ENCODE measurements around the gene RNASE4. TPM values are rescaled to one million over a fixed set of nuclear protein-coding genes. Genes with fewer than 3 reads are reported as not detected.

RNASE4 gene
- polyA plus RNA-seq, 1 donor (not counting 4 experiments of a cell fraction or from before 2014, with no cell fraction given): 5.5 TPM

DNA sequence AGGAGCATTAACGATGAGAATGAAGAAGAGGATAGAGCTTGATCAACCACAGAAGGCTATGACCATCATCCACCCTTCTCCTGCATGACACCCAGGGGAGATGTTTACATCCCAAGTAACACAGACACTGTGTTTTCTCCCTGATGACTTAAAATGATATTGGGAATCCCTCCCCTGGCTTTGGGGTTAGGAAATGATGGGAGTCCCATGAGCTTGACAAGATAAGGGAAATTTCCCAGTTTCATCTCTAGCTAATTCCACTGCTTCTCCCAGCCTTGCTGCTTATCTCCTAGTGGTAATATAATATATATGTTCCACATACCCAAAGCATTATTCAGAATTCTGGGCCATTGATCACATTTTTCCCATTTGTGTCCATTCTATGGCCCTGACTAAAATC is 38.9 kb upstream of the RNASE4 start:
- H3K9me3 ChIP-seq (ENCODE audit: control insufficient read depth, low read depth, low read length): no peaks in the 10 kb centered on the region
- peaks cover 11% of the 10 kb centered on the region for H3K27me3 ChIP-seq (ENCODE audit: control insufficient read depth, extremely low read depth, insufficient read depth, low read length)
- no peak for DNase-seq (ENCODE audit: low read depth, low spot score)
- no peak overlapping the region for H3K4me2 ChIP-seq (ENCODE audit: control insufficient read depth, extremely low read depth, insufficient read depth, low read depth, low read length)
- no peaks in the 10 kb centered on the region for H3K4me1 ChIP-seq (ENCODE audit: control insufficient read depth, extremely low read depth, insufficient read depth, low read length)
- H2AFZ ChIP-seq (ENCODE audit: control insufficient read depth, low read length): no peak overlapping the region
- no peaks in the 10 kb centered on the region for H3K9me1 ChIP-seq (ENCODE audit: control insufficient read depth, extremely low read depth, insufficient read depth, low read length)
- no peaks in the 10 kb centered on the region for H3K36me3 ChIP-seq (ENCODE audit: control insufficient read depth in 2 of 2, extremely low read depth in 1 of 2, insufficient read depth in 2 of 2, low read length in 2 of 2)
- no peak overlapping the region for H3K27ac ChIP-seq (ENCODE audit: control insufficient read depth, insufficient read depth, low read length)
- dilution Hi-C loops (cut with MboI; ENCODE audit: extremely low pct_ligation_motif_present, low sequenced_read_pairs): no loop called here
- H3K9ac ChIP-seq (ENCODE audit: control insufficient read depth, extremely low read depth, insufficient read depth, low read length): no peak overlapping the region
- H3K4me3 ChIP-seq (ENCODE audit: control insufficient read depth in 2 of 3, extremely low read depth in 1 of 3, insufficient read depth in 2 of 3, low read depth in 1 of 3, low read length in 3 of 3): no peak overlapping the region
- TF ChIP-seq, protein P1, sequence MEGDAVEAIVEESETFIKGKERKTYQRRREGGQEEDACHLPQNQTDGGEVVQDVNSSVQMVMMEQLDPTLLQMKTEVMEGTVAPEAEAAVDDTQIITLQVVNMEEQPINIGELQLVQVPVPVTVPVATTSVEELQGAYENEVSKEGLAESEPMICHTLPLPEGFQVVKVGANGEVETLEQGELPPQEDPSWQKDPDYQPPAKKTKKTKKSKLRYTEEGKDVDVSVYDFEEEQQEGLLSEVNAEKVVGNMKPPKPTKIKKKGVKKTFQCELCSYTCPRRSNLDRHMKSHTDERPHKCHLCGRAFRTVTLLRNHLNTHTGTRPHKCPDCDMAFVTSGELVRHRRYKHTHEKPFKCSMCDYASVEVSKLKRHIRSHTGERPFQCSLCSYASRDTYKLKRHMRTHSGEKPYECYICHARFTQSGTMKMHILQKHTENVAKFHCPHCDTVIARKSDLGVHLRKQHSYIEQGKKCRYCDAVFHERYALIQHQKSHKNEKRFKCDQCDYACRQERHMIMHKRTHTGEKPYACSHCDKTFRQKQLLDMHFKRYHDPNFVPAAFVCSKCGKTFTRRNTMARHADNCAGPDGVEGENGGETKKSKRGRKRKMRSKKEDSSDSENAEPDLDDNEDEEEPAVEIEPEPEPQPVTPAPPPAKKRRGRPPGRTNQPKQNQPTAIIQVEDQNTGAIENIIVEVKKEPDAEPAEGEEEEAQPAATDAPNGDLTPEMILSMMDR (optimal IDR thresholded peaks at IDR 0.05 in 1 of 3, IDR thresholded peaks at IDR 0.05 in 1 of 3, conservative IDR thresholded peaks at IDR 0.05 in 1 of 3; ENCODE audit: extremely low read depth in 1 of 3, insufficient read depth in 2 of 3, low read length in 3 of 3): no peak
- TF ChIP-seq EZH2 (IDR thresholded peaks at IDR 0.05; ENCODE audit: low read length): no peak
- H3K79me2 ChIP-seq (ENCODE audit: control insufficient read depth, insufficient read depth, low read length): no peaks in the 10 kb centered on the region
- H4K20me1 ChIP-seq (ENCODE audit: control insufficient read depth, extremely low read depth, insufficient read depth, low read length): no peaks in the 10 kb centered on the region
- FAIRE-seq: no peak

DNA sequence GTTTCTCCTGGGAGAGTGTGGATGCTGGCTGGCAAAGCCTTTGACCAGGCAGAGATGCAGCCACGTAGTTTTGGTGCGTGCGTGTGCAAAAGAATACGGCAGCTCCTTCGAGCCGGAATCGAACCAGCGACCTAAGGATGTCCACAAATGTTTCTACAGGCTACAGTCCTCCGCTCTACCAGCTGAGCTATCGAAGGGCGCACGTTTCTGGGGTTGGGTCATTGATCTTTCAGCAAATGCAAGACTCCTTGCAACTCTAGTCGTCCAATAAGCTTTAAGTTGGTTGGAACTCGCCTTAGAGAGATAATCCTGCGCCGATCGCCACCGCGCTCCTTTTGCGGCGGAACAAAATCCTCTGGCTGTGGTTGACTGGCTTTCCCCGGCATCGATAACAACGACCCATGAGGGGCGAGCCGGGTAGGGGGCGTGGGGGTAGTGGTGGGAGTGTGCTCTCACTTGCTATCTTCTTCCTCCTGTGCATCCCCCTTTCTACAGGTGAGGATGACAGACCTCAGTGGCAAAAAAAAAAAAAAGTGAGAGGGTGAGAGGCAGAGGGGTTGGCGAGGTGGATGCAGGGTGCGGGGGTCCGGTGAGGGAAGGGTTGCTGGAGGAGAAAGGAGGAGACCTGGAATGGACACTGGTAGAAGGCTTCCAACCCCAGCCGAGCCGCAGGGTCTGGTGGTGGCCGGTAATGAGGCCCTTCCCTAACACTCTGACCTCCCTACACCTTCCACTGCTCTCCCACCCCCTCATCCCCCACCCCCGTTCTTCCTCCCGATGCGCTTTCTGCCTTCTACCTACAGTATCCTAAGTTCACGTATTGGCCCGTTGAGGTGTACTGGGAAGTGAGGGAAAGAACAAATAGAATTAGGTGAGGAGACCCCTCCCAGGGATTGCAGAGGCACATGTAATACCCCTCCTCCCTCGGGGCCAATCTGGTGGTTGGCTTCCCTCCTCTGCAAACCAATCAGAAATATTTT is 31.1 kb upstream of the RNASE4 start:
- H3K27ac ChIP-seq (ENCODE audit: control insufficient read depth, insufficient read depth, low read length): no peak overlapping the region
- H3K9me3 ChIP-seq (ENCODE audit: control insufficient read depth, low read depth, low read length): no peaks in the 10 kb centered on the region
- no peaks in the 10 kb centered on the region for H3K79me2 ChIP-seq (ENCODE audit: control insufficient read depth, insufficient read depth, low read length)
- H3K4me3 ChIP-seq (ENCODE audit: control insufficient read depth in 2 of 3, extremely low read depth in 1 of 3, insufficient read depth in 2 of 3, low read depth in 1 of 3, low read length in 3 of 3): peak overlapping the region; percentile 40 to 56 (median 54)
- no peak overlapping the region for H3K9ac ChIP-seq (ENCODE audit: control insufficient read depth, extremely low read depth, insufficient read depth, low read length)
- peak overlapping the region; percentile 70 for H3K4me2 ChIP-seq (ENCODE audit: control insufficient read depth, extremely low read depth, insufficient read depth, low read depth, low read length)
- no peak for FAIRE-seq
- peak; percentile 86 for DNase-seq (ENCODE audit: low read depth, low spot score)
- peaks cover 9% of the 10 kb centered on the region for H3K27me3 ChIP-seq (ENCODE audit: control insufficient read depth, extremely low read depth, insufficient read depth, low read length)
- H3K36me3 ChIP-seq (ENCODE audit: control insufficient read depth in 2 of 2, extremely low read depth in 1 of 2, insufficient read depth in 2 of 2, low read length in 2 of 2): no peaks in the 10 kb centered on the region
- TF ChIP-seq, protein P1 (optimal IDR thresholded peaks at IDR 0.05 in 1 of 3, IDR thresholded peaks at IDR 0.05 in 1 of 3, conservative IDR thresholded peaks at IDR 0.05 in 1 of 3; ENCODE audit: extremely low read depth in 1 of 3, insufficient read depth in 2 of 3, low read length in 3 of 3): no peak
- TF ChIP-seq EZH2 (IDR thresholded peaks at IDR 0.05; ENCODE audit: low read length): no peak
- dilution Hi-C loops (cut with MboI; ENCODE audit: extremely low pct_ligation_motif_present, low sequenced_read_pairs): no loop called here
- no peaks in the 10 kb centered on the region for H3K9me1 ChIP-seq (ENCODE audit: control insufficient read depth, extremely low read depth, insufficient read depth, low read length)
- H4K20me1 ChIP-seq (ENCODE audit: control insufficient read depth, extremely low read depth, insufficient read depth, low read length): no peaks in the 10 kb centered on the region
- H2AFZ ChIP-seq (ENCODE audit: control insufficient read depth, low read length): peak overlapping the region; percentile 38
- H3K4me1 ChIP-seq (ENCODE audit: control insufficient read depth, extremely low read depth, insufficient read depth, low read length): no peaks in the 10 kb centered on the region
